SK-N-MC (cell line): ENCODE measurements around the gene TMEM129.

ENCODE experiments used
- EZH2 ChIP-seq: fragments of 200-600 bp; sonication (generic); IDR thresholded peaks from one replicate; pipeline ENCODE4 v1.6.1; 2017; ENCODE audit warnings: antibody characterized with exemption
- FOXP2 ChIP-seq: optimal IDR thresholded peaks from 2 replicates; pipeline ENCODE3; 2011; ENCODE audit warnings: mild to moderate bottlenecking, moderate library complexity; ENCODE audit not compliant: insufficient read depth; ENCODE audit errors: extremely low read length, control extremely low read depth
- POLR2AphosphoS5 ChIP-seq: IDR thresholded peaks from 2 replicates; pipeline ENCODE4 v1.6.1; 2012; ENCODE audit warnings: mild to moderate bottlenecking, low read depth, low read length, borderline replicate concordance

GRCh38 chr4:1712216-1713002, 8.7 kb downstream of the TMEM129 start, which contains the start of gene SLBP:
- no peak for TF ChIP-seq EZH2
- TF ChIP-seq POLR2AphosphoS5, result peak; percentile 74
- TF ChIP-seq FOXP2, result peak; percentile 79
